Astrocyte (in vitro differentiated cells and primary cell): Measurements from ENCODE around the gene EXOSC10.

ENCODE experiments used
- EZH2 ChIP-seq: IDR thresholded peaks from 2 replicates; pipeline ENCODE4 v1.6.1; 2012; ENCODE audit warnings: mild to moderate bottlenecking, low read length, inconsistent platforms; ENCODE audit not compliant: insufficient read depth
- TF ChIP-seq, protein P1 (sequence below): IDR thresholded peaks from 2 replicates; pipeline ENCODE4 v1.5.1; 2011; ENCODE audit warnings: low read depth, mild to moderate bottlenecking, inconsistent platforms, low read length, moderate library complexity; ENCODE audit not compliant: insufficient read depth

DNA sequence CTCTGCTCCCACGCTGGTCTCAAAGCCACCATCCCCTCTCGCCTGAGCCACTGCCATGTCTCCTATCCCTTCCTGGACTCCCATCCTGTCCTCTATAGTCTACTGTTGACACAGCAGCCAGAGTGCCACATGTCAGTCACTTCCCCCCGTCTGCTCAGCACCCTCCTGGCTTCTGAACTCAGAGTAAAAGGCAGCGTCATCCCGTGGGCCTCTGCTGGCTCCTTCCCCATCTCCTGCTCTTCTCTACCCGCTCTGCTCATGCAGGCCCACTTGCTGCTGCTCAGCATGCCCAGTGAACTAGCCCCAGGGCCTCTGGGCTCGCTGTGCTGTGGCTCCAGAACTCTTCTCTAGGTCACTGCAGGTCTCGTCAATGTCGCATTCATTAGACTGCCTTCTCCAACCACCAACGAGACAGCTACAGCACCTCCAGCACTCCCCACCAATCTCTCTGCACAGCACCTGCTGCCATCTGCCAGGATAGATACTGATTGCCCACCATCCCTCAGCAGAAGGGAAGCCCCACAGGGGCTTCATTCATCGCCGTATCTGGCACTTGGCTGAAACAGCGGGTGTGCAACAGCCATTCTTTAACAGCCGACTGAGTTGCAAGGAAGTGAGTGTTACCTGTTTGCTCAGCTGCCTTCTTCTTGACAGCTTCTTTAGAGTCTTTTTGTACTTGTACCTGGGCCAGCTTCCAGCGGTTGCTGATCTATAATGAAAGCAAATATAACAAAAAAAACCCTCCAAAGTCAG, 28.0 kb downstream of the EXOSC10 start:
- TF ChIP-seq, protein P1, sequence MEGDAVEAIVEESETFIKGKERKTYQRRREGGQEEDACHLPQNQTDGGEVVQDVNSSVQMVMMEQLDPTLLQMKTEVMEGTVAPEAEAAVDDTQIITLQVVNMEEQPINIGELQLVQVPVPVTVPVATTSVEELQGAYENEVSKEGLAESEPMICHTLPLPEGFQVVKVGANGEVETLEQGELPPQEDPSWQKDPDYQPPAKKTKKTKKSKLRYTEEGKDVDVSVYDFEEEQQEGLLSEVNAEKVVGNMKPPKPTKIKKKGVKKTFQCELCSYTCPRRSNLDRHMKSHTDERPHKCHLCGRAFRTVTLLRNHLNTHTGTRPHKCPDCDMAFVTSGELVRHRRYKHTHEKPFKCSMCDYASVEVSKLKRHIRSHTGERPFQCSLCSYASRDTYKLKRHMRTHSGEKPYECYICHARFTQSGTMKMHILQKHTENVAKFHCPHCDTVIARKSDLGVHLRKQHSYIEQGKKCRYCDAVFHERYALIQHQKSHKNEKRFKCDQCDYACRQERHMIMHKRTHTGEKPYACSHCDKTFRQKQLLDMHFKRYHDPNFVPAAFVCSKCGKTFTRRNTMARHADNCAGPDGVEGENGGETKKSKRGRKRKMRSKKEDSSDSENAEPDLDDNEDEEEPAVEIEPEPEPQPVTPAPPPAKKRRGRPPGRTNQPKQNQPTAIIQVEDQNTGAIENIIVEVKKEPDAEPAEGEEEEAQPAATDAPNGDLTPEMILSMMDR: no peak
- no peak for TF ChIP-seq EZH2
